SK-N-SH (cell line): Measurements from ENCODE around the gene VPS13C. TPM values are rescaled to one million over a fixed set of nuclear protein-coding genes. Genes with fewer than 3 reads are reported as not detected.

Source experiments
- CTCF ChIA-PET: fragments of 300-600, 350-600 bp; formaldehyde crosslinking; extraction: SDS; loops from one replicate; lab custom pipeline; 2021; lab: Yijun Ruan, JAX
- POLR2A ChIA-PET: fragments of 350-600 bp; sonication (Branson Sonifier 250); formaldehyde crosslinking; extraction: SDS; loops from one replicate; lab custom pipeline; 2020; ENCODE audit warnings: antibody characterized with exemption, inconsistent platforms; lab: Yijun Ruan, JAX
- DNase-seq: peaks from one replicate; pipeline ENCODE4 v3.0.0; 2012
- H2AFZ ChIP-seq: fragments of 200-600 bp; sonication (generic); 2 replicates; pipeline ENCODE4 v1.8.1; 2016; ENCODE audit warnings: antibody characterized with exemption, mild to moderate bottlenecking, low read depth
- H3F3A ChIP-seq: fragments of 200-600 bp; sonication (generic); replicated peaks from 2 replicates; pipeline ENCODE3; 2016; ENCODE audit warnings: antibody characterized with exemption, mild to moderate bottlenecking; ENCODE audit not compliant: insufficient read depth
- H3K27ac ChIP-seq, 2 experiments: fragments of 200-500 bp in 1 of 2; fragments of 200-600 bp in 1 of 2; sonication (Bioruptor generic) in 1 of 2; sonication (generic), shearing (Covaris generic) in 1 of 2; 2 replicates each; pipeline versions ENCODE4 v1.5.1 to v1.6.1; 2014 to 2016; ENCODE audit warnings: low read depth in 2 of 2, inconsistent platforms in 1 of 2, low read length in 1 of 2, mild to moderate bottlenecking in 1 of 2, mixed read lengths in 1 of 2
- H3K27me3 ChIP-seq: fragments of 200-600 bp; sonication (generic), shearing (Covaris generic); 2 replicates; pipeline ENCODE4 v1.6.1; 2016; ENCODE audit warnings: mixed run types; ENCODE audit not compliant: insufficient read depth
- H3K36me3 ChIP-seq, 2 experiments: fragments of 200-500 bp in 1 of 2; fragments of 200-600 bp in 1 of 2; sonication (Bioruptor generic) in 1 of 2; sonication (generic) in 1 of 2; replicated peaks in 1 of 2; 2 replicates each; pipeline versions ENCODE3 to v1.5.1; 2014 to 2016; ENCODE audit warnings: low read length in 1 of 2, mild to moderate bottlenecking in 1 of 2; ENCODE audit not compliant: insufficient read depth in 2 of 2, control insufficient read depth in 1 of 2
- H3K4me1 ChIP-seq, 2 experiments: fragments of 200-500 bp in 1 of 2; fragments of 200-600 bp in 1 of 2; sonication (Bioruptor generic) in 1 of 2; sonication (generic), shearing (Covaris generic) in 1 of 2; 2 replicates each; pipeline versions ENCODE4 v1.5.1 to v1.6.1; 2014 to 2016; ENCODE audit warnings: low read depth in 1 of 2, low read length in 1 of 2, mixed run types in 1 of 2; ENCODE audit not compliant: insufficient read depth in 2 of 2, control insufficient read depth in 1 of 2
- H3K4me2 ChIP-seq: fragments of 200-600 bp; sonication (generic), shearing (Covaris generic); 2 replicates; pipeline ENCODE4 v1.6.1; 2017; ENCODE audit warnings: mixed run types
- H3K4me3 ChIP-seq, 2 experiments: fragments of 200-500 bp in 1 of 2; fragments of 200-600 bp in 1 of 2; sonication (Bioruptor generic) in 1 of 2; sonication (generic), shearing (Covaris generic) in 1 of 2; 2 replicates each; pipeline versions ENCODE4 v1.5.1 to v1.8.1; 2014 to 2016; ENCODE audit warnings: low read depth in 2 of 2, inconsistent platforms in 1 of 2, low read length in 1 of 2, mild to moderate bottlenecking in 1 of 2, mixed read lengths in 1 of 2, moderate library complexity in 1 of 2
- H3K79me2 ChIP-seq: fragments of 200-600 bp; sonication (generic); 2 replicates; pipeline ENCODE4 v1.8.1; 2017; ENCODE audit warnings: mild to moderate bottlenecking; ENCODE audit not compliant: insufficient read depth
- H3K9ac ChIP-seq: fragments of 200-600 bp; sonication (generic); 2 replicates; pipeline ENCODE4 v1.6.1; 2017; ENCODE audit warnings: mixed run types
- H3K9me2 ChIP-seq: fragments of 200-600 bp; sonication (generic); 2 replicates; pipeline ENCODE4 v1.6.1; 2017; ENCODE audit warnings: mixed run types
- H3K9me3 ChIP-seq: fragments of 200-600 bp; sonication (generic); 2 replicates; pipeline ENCODE4 v1.6.1; 2017; ENCODE audit warnings: mixed run types, mild to moderate bottlenecking, moderate library complexity
- H4K20me1 ChIP-seq: fragments of 200-600 bp; sonication (generic); 2 replicates; pipeline ENCODE4 v1.6.1; 2017; ENCODE audit warnings: mild to moderate bottlenecking, mixed run types; ENCODE audit not compliant: insufficient read depth
- ELF1 ChIP-seq: IDR thresholded peaks from 2 replicates; pipeline ENCODE4 v1.4.0; 2012
- EP300 ChIP-seq, 2 experiments: IDR thresholded peaks; 2 replicates each; pipeline versions ENCODE4 v1.4.0 to v1.6.1; 2012; ENCODE audit warnings: borderline replicate concordance in 1 of 2, low read depth in 1 of 2, low read length in 1 of 2
- FOXJ3 ChIP-seq: sonication (generic); formaldehyde crosslinking; IDR thresholded peaks from 2 replicates; pipeline ENCODE4 v1.5.1; 2020; ENCODE audit warnings: mild to moderate bottlenecking, missing genetic modification reagents
- JUND ChIP-seq: IDR thresholded peaks from 2 replicates; pipeline ENCODE4 v1.4.0; 2012
- MEF2A ChIP-seq: IDR thresholded peaks from 2 replicates; pipeline ENCODE4 v1.4.0; 2012; ENCODE audit warnings: low read depth, borderline replicate concordance
- MXI1 ChIP-seq: IDR thresholded peaks from 2 replicates; pipeline ENCODE4 v1.6.1; 2012; ENCODE audit warnings: mild to moderate bottlenecking, low read depth, low read length, improper control_type of control experiment
- NFIC ChIP-seq: IDR thresholded peaks from 2 replicates; pipeline ENCODE4 v1.4.0; 2012; ENCODE audit warnings: borderline replicate concordance
- NRF1 ChIP-seq: IDR thresholded peaks from 2 replicates; pipeline ENCODE4 v1.6.1; 2012; ENCODE audit warnings: low read depth, mild to moderate bottlenecking, low read length
- PBX3 ChIP-seq: IDR thresholded peaks from 2 replicates; pipeline ENCODE4; 2012
- REST ChIP-seq: IDR thresholded peaks from 2 replicates; pipeline ENCODE4 v1.6.1; 2012; ENCODE audit warnings: mild to moderate bottlenecking, low read depth, low read length, moderate library complexity
- RFX5 ChIP-seq: IDR thresholded peaks from 2 replicates; pipeline ENCODE4 v1.6.1; 2012; ENCODE audit warnings: mild to moderate bottlenecking, improper control_type of control experiment, low read length
- RXRA ChIP-seq: IDR thresholded peaks from 2 replicates; pipeline ENCODE4 v1.4.0; 2012; ENCODE audit warnings: low read depth, mild to moderate bottlenecking, borderline replicate concordance
- SMC3 ChIP-seq: IDR thresholded peaks from 2 replicates; pipeline ENCODE4 v1.6.1; 2012; ENCODE audit warnings: low read depth, low read length, improper control_type of control experiment
- TEAD4 ChIP-seq: IDR thresholded peaks from 2 replicates; pipeline ENCODE4 v1.4.0; 2012; ENCODE audit warnings: mild to moderate bottlenecking, borderline replicate concordance; ENCODE audit not compliant: insufficient read depth
- USF1 ChIP-seq: IDR thresholded peaks from 2 replicates; pipeline ENCODE4 v1.4.0; 2012; ENCODE audit warnings: low read depth, borderline replicate concordance
- WGBS: methylation state at CpG from one replicate; pipeline ENCODE4 v1.1.6; 2017; ENCODE audit warnings: low lambda C conversion rate; 5-methylcytosine and 5-hydroxymethylcytosine counted together
- polyA plus RNA-seq, 3 experiments: library from polyadenylated mRNA; depleted of rRNA; stranded (reverse); fragments of >200 nt; gene quantifications; 2 replicates each; pipeline ENCODE4 v1.2.3, GENCODE V29; 2012

The VPS13C gene
- polyA plus RNA-seq, 1 of the 3 experiments (the other 2 are of a cell fraction): 5.7 TPM

GRCh38 chr15:61815356-61816083 lies 244.7 kb downstream of the VPS13C start (continued):
- no peak for TF ChIP-seq PBX3
- TF ChIP-seq, all 33 proteins: peak for 0

- no peaks in the 10 kb centered on the region; the same call in 1 of the 2 replicates for H3K27me3 ChIP-seq
- POLR2A ChIA-PET: no interaction called here
- H3K4me2 ChIP-seq: no peak overlapping the region
- H3F3A ChIP-seq: no peaks in the 10 kb centered on the region
- DNase-seq: no peak
- H3K9me2 ChIP-seq: no peaks in the 10 kb centered on the region
- H3K36me3 ChIP-seq: no peaks in the 10 kb centered on the region
- no peak overlapping the region for H3K27ac ChIP-seq
- no peak overlapping the region for H3K4me3 ChIP-seq
- peaks cover 0 to 7% of the 10 kb centered on the region in 2 experiments; a peak in 1 of 4 replicates for H3K4me1 ChIP-seq
- WGBS: 57% methylated on average over 6 of the region's 6 CpGs
- CTCF ChIA-PET: interaction anchor here (0.6 to 2.1 kb wide), 5 partner anchors 20 to 192 kb away, joined by 3 to 8 read pairs (median 3); no protein-coding TSS in a partner anchor
- no peak for TF ChIP-seq MEF2A
- TF ChIP-seq RXRA: no peak
- TF ChIP-seq SMC3: no peak
- no peak for TF ChIP-seq NFIC
- TF ChIP-seq USF1: no peak
- TF ChIP-seq FOXJ3 (CRISPR knock-in tag): no peak
- no peak for TF ChIP-seq ELF1
- TF ChIP-seq RFX5: no peak
- no peak for TF ChIP-seq REST
- TF ChIP-seq TEAD4: no peak
- TF ChIP-seq MXI1: no peak
- TF ChIP-seq JUND: no peak
- TF ChIP-seq EP300 (IDR thresholded peaks at IDR 0.05; ENCODE audit: borderline replicate concordance in 1 of 2, low read depth in 1 of 2, low read length in 1 of 2): no peak
- no peak for TF ChIP-seq NRF1
- TF ChIP-seq, all 33 proteins: peak for 0
- Histone ChIP-seq H2AFZ (no peak overlapping the region), H4K20me1 (no peaks in the 10 kb centered on the region), H3K79me2 (no peaks in the 10 kb centered on the region), H3K9me3 (no peaks in the 10 kb centered on the region), H3K9ac (no peak overlapping the region)
Observed at GRCh38 chr15:61812476-61812875, 247.8 kb downstream of the VPS13C start.
